Muscle layer of duodenum (tissue), 2 donors: ENCODE results near the gene RRAGC.

Experiments used
- H3K27ac ChIP-seq: one replicate; pipeline ENCODE4 v1.7.0; 2013; ENCODE audit warnings: mild to moderate bottlenecking, low read length
- H3K27me3 ChIP-seq: one replicate; pipeline ENCODE4 v1.7.0; 2013; ENCODE audit warnings: low read depth, mild to moderate bottlenecking, control low read depth, low read length
- H3K36me3 ChIP-seq, 2 donors: one replicate each; pipeline ENCODE4 v1.7.0; 2013; ENCODE audit warnings: low read length in 2 of 2, control low read depth in 1 of 2, mild to moderate bottlenecking in 1 of 2; ENCODE audit not compliant: insufficient read depth in 2 of 2, control insufficient read depth in 1 of 2
- H3K4me1 ChIP-seq, 2 donors: one replicate each; pipeline ENCODE4 v1.7.0; 2013; ENCODE audit warnings: low read length in 2 of 2, mild to moderate bottlenecking in 2 of 2, control low read depth in 1 of 2, moderate library complexity in 1 of 2; ENCODE audit not compliant: insufficient read depth in 2 of 2, control insufficient read depth in 1 of 2
- H3K4me3 ChIP-seq, 2 donors: one replicate each; pipeline ENCODE4 v1.7.0; 2013; ENCODE audit warnings: low read length in 2 of 2, low read depth in 1 of 2, mild to moderate bottlenecking in 1 of 2
- H3K9me3 ChIP-seq, 2 donors: one replicate each; pipeline ENCODE4 v1.7.0; 2013; ENCODE audit warnings: low read length in 2 of 2, control low read depth in 1 of 2, mild to moderate bottlenecking in 1 of 2; ENCODE audit not compliant: control insufficient read depth in 1 of 2
- donor health status: healthy.

Gene RRAGC

DNA sequence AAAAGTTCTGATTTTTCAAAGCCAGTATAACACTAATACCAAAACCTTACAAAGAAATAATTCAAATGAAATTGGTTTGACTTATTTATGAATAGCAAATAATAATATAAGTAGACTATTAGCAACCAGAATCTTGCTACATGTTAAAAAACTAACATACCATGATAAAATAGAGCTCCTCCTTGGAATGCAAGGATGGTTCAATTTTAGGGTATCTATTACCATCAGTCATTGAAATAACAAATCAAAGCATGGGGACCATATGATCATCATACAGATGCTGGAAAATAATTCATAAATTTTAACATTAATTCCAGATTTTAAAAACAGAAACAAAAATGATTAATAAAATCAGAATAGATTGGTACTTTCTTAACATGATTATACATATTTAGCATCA lies 66.3 kb downstream of the RRAGC start:
- peaks cover 5% of the 10 kb centered on the region for H3K27me3 ChIP-seq
- peaks cover 10 to 16% of the 10 kb centered on the region in 2 donors for H3K9me3 ChIP-seq
- H3K36me3 ChIP-seq: no peaks in the 10 kb centered on the region
- H3K4me1 ChIP-seq: peaks cover 0 to 4% of the 10 kb centered on the region in 2 donors
- no peak overlapping the region for H3K27ac ChIP-seq
- no peak overlapping the region for H3K4me3 ChIP-seq

DNA sequence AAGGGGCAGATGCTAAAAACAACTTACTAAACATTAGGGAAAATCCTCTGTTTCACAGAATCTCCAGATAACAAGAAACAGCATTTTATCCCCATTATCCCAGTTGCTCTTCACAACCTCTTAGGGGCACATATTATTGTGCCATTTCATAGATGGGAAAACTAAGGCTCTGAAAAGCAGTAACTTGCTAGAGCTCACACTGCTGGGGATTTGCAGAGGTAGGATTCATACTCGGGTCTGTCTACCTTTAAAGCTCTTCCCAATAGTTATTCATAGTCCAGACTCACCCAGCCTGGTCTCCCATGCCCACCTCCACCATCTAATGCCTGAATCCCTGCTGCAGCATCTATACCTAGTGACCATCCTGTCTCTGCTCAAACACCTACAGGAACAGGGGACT lies 67.7 kb downstream of the RRAGC start:
- Histone ChIP-seq H3K27me3 (peaks cover 5% of the 10 kb centered on the region), H3K36me3 (no peaks in the 10 kb centered on the region), H3K4me1 (peaks cover 0 to 4% of the 10 kb centered on the region in 2 donors), H3K4me3 (no peak overlapping the region), H3K27ac (no peak overlapping the region), H3K9me3 (peaks cover 10 to 16% of the 10 kb centered on the region in 2 donors)

- no peaks in the 10 kb centered on the region for H3K36me3 ChIP-seq
- peaks cover 5% of the 10 kb centered on the region for H3K27me3 ChIP-seq
- H3K4me3 ChIP-seq: no peak overlapping the region
- H3K4me1 ChIP-seq: peaks cover 0 to 4% of the 10 kb centered on the region in 2 donors
- H3K27ac ChIP-seq: no peak overlapping the region
- peaks cover 10 to 16% of the 10 kb centered on the region in 2 donors for H3K9me3 ChIP-seq
Observed at GRCh38 chr1:38791164-38791515, 68.4 kb downstream of the RRAGC start.

DNA sequence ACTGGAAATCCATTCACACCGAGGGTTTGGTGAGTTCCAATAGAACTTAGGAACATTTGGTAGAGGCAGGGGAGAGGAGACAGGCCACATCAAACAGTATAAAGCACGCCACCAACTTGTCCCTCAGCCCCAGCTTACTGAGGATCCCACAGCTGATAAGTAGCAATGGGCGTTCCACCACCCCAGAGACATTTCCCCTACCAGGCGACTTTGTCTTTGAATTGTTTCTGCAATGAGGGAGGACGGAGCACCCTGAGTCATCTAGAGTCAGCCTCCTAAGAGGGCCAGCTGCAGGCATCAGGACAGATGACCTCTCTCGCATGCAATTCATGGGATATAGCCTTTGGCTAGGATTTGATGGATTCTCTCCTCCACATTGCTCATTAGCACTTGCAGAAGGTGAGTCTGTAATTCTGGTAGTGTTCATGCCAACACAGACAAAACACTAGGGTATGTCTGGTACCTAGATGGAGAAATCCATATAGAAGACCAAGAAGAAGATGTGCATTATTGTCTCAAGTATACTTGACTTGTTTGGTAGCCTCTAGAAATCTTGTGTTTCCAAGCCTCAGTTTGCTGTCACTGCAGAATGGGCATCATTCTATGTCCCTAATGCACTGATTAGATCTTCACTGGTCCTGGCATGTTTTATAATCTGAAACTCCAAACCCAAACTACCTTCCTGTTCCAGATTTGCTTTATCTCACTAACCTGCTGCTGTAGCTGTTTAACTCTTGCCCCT lies 69.0 kb downstream of the RRAGC start:
- H3K27me3 ChIP-seq: peaks cover 5% of the 10 kb centered on the region
- peaks cover 10 to 16% of the 10 kb centered on the region in 2 donors for H3K9me3 ChIP-seq
- H3K4me1 ChIP-seq: peaks cover 0 to 4% of the 10 kb centered on the region in 2 donors

GRCh38 chr1:38789498-38790169 lies 69.9 kb downstream of the RRAGC start:
- peaks cover 5% of the 10 kb centered on the region for H3K27me3 ChIP-seq
- H3K27ac ChIP-seq: no peak overlapping the region
- H3K4me1 ChIP-seq: peaks cover 0 to 4% of the 10 kb centered on the region in 2 donors
- H3K36me3 ChIP-seq: no peaks in the 10 kb centered on the region
- H3K9me3 ChIP-seq: peaks cover 10 to 16% of the 10 kb centered on the region in 2 donors
- no peak overlapping the region for H3K4me3 ChIP-seq

More for the DNA sequence above, 69.0 kb downstream of the RRAGC start:
- Histone ChIP-seq H3K27ac (no peak overlapping the region), H3K36me3 (no peaks in the 10 kb centered on the region), H3K4me3 (no peak overlapping the region)

DNA sequence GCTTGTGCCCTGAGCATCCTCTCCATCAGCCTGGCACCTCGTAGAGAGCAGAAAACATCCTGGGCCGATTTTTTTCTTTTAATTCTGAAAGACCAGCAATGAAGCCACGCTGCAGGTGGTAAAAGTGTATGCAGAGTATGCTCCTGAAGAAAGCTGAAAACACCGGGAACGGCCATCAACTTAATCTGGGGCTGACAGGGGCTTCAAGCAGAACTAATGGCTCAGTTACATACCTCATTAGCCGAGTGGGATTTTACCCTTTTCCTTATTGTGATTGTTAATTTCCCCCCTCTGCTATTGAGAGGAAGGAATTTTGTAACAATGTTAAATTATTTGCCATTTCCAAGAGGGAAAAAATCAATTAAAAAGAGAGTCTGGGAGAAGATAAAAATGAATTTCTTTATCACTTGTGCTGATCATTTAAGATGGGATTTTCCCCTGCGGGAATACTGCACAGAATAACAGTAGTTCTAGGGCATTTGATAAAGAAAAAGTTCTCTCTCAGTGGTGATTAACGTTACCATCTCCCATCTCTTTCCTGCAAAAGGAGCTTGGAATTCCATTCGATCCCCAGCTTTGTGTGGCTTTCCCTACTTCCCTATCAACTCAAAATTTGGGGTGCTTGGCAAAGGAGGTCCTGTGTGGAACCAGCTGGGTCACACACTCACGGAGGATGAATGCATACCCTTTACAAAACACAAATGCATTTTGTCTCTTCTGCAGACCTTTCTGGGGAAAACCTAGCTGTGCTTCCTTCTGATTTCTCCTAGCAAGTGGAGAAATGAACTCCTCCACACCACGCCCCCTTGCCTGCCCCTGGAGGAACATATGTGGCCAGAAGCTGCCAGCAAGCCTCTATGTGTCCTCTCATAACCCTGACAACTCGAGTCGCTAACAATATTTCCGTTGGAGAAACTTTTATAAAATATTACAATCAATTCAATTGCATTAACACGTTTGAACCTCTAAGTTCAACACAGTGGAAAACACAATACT lies 70.9 kb downstream of the RRAGC start:
- Histone ChIP-seq H3K27me3 (peaks cover 13% of the 10 kb centered on the region), H3K27ac (no peak overlapping the region)

More for the DNA sequence above, 70.9 kb downstream of the RRAGC start:
- Histone ChIP-seq H3K4me1 (peaks cover 0 to 9% of the 10 kb centered on the region in 2 donors), H3K36me3 (no peaks in the 10 kb centered on the region), H3K9me3 (peaks cover 8 to 10% of the 10 kb centered on the region in 2 donors), H3K4me3 (no peak overlapping the region)
